IMR-90 (cell line): ENCODE results near the gene CITED4. TPM values are rescaled to one million over a fixed set of nuclear protein-coding genes. Genes with fewer than 3 reads are reported as not detected.

Experiments used
- ATAC-seq: fragments of 200-7000 bp; cut with Tn5 transposase; 2 replicates; pipeline ENCODE4 v1.9.1; 2020; ENCODE audit warnings: low read depth, mild to moderate bottlenecking, moderate library complexity
- BruUV-seq: library from RNA; stranded (reverse); fragments of 400-500 nt; replicated peaks from 2 replicates; lab custom pipeline; 2021; lab: Mats Ljungman, UMichigan
- CTCF ChIA-PET: fragments of 300-600 bp; formaldehyde crosslinking; extraction: SDS; loops from one replicate; lab custom pipeline; 2021; ENCODE audit warnings: antibody characterized with exemption; lab: Yijun Ruan, JAX
- POLR2A ChIA-PET: fragments of 300-600 bp; sonication (Branson Sonifier 250); formaldehyde crosslinking; loops from one replicate; lab custom pipeline; 2022; ENCODE audit warnings: antibody characterized with exemption; ENCODE audit not compliant: unreplicated experiment; lab: Charles Lee
- DNase-seq: peaks from one replicate; pipeline ENCODE4 v3.0.0; 2013
- H2AFZ ChIP-seq: replicated peaks from 2 replicates; pipeline ENCODE3; 2013; ENCODE audit warnings: low read length, mild to moderate bottlenecking; ENCODE audit not compliant: poor library complexity
- H2AK5ac ChIP-seq: 2 replicates; pipeline ENCODE4 v1.6.1; 2013; ENCODE audit warnings: low read depth, low read length, inconsistent platforms
- H2AK9ac ChIP-seq: replicated peaks from 2 replicates; pipeline ENCODE3; 2013; ENCODE audit warnings: mild to moderate bottlenecking, low read depth, low read length, moderate library complexity; ENCODE audit not compliant: poor library complexity
- H2BK120ac ChIP-seq: 2 replicates; pipeline ENCODE4 v1.6.1; 2013; ENCODE audit warnings: low read depth, low read length, inconsistent platforms
- H2BK15ac ChIP-seq: 3 replicates; pipeline ENCODE4 v1.6.1; 2013; ENCODE audit warnings: low read depth, low read length, inconsistent platforms
- H2BK20ac ChIP-seq: 2 replicates; pipeline ENCODE4 v1.6.1; 2013; ENCODE audit warnings: low read depth, mild to moderate bottlenecking, inconsistent platforms, low read length, moderate library complexity
- H2BK5ac ChIP-seq: 2 replicates; pipeline ENCODE4 v1.6.1; 2013; ENCODE audit warnings: mild to moderate bottlenecking, low read depth, low read length, inconsistent platforms; ENCODE audit not compliant: poor library complexity, severe bottlenecking
- H3K14ac ChIP-seq: replicated peaks from 2 replicates; pipeline ENCODE4 v1.6.1; 2013; ENCODE audit warnings: low read depth, low read length, inconsistent platforms
- H3K18ac ChIP-seq: 2 replicates; pipeline ENCODE4 v1.6.1; 2013; ENCODE audit warnings: low read depth, low read length, control low read depth
- H3K23ac ChIP-seq: 2 replicates; pipeline ENCODE4 v1.6.1; 2013; ENCODE audit warnings: low read depth, low read length, inconsistent platforms
- H3K27ac ChIP-seq: 2 replicates; pipeline ENCODE4 v1.5.1; 2013; ENCODE audit warnings: mild to moderate bottlenecking, control low read depth, low read length; ENCODE audit not compliant: insufficient read depth
- H3K27me3 ChIP-seq: 2 replicates; pipeline ENCODE4 v1.6.1; 2013; ENCODE audit warnings: low read length; ENCODE audit not compliant: control insufficient read depth, insufficient read depth
- H3K36me3 ChIP-seq: 2 replicates; pipeline ENCODE4 v1.6.1; 2013; ENCODE audit warnings: low read length, mixed read lengths; ENCODE audit not compliant: control insufficient read depth, insufficient read depth
- H3K4ac ChIP-seq: 2 replicates; pipeline ENCODE4 v1.6.1; 2013; ENCODE audit warnings: low read depth, low read length, inconsistent platforms
- H3K4me1 ChIP-seq: 2 replicates; pipeline ENCODE4 v1.6.1; 2013; ENCODE audit warnings: low read length, mixed read lengths; ENCODE audit not compliant: control insufficient read depth, insufficient read depth
- H3K4me2 ChIP-seq: 2 replicates; pipeline ENCODE4 v1.6.1; 2013; ENCODE audit warnings: low read depth, mild to moderate bottlenecking, control low read depth, low read length, moderate library complexity
- H3K4me3 ChIP-seq: 2 replicates; pipeline ENCODE4 v1.5.1; 2013; ENCODE audit warnings: low read depth, mild to moderate bottlenecking, control low read depth, low read length, moderate library complexity; ENCODE audit not compliant: insufficient read depth
- H3K56ac ChIP-seq: 2 replicates; pipeline ENCODE4 v1.6.1; 2013; ENCODE audit warnings: low read length, inconsistent platforms; ENCODE audit not compliant: insufficient read depth; ENCODE audit errors: extremely low read depth
- H3K79me1 ChIP-seq, 2 experiments: 2 replicates each; pipeline ENCODE4 v1.6.1; 2013; ENCODE audit warnings: low read length in 2 of 2, inconsistent platforms in 1 of 2, low read depth in 1 of 2
- H3K9ac ChIP-seq: 2 replicates; pipeline ENCODE4 v1.6.1; 2013; ENCODE audit warnings: low read depth, low read length, control low read depth
- H3K9me1 ChIP-seq: 2 replicates; pipeline ENCODE4 v1.6.1; 2013; ENCODE audit warnings: low read length, inconsistent platforms; ENCODE audit not compliant: insufficient read depth
- H3K9me3 ChIP-seq: 2 replicates; pipeline ENCODE4 v1.6.1; 2013; ENCODE audit warnings: low read length; ENCODE audit not compliant: control insufficient read depth, insufficient read depth
- H4K20me1 ChIP-seq: 2 replicates; pipeline ENCODE4 v1.6.1; 2013; ENCODE audit warnings: low read length, inconsistent platforms; ENCODE audit not compliant: insufficient read depth
- H4K5ac ChIP-seq: 2 replicates; pipeline ENCODE4 v1.6.1; 2013; ENCODE audit warnings: mild to moderate bottlenecking, low read depth, low read length, control low read depth
- H4K8ac ChIP-seq, 2 experiments: 2 replicates each; pipeline ENCODE4 v1.6.1; 2013; ENCODE audit warnings: low read depth in 2 of 2, low read length in 2 of 2, control low read depth in 1 of 2, inconsistent platforms in 1 of 2
- H4K91ac ChIP-seq: 2 replicates; pipeline ENCODE4 v1.6.1; 2013; ENCODE audit warnings: low read depth, low read length, inconsistent platforms; ENCODE audit not compliant: insufficient read depth
- BHLHE40 ChIP-seq: fragments of 150-350 bp; IDR thresholded peaks from 2 replicates; pipeline ENCODE4 v1.6.1; 2016; ENCODE audit warnings: mild to moderate bottlenecking, low read depth, low read length
- CEBPB ChIP-seq: IDR thresholded peaks from 2 replicates; pipeline ENCODE4 v1.6.1; 2012; ENCODE audit warnings: low read depth, low read length, improper control_type of control experiment
- CHD1 ChIP-seq: IDR thresholded peaks from 2 replicates; pipeline ENCODE4 v1.6.1; 2012; ENCODE audit warnings: low read depth, low read length, improper control_type of control experiment
- MAFK ChIP-seq: IDR thresholded peaks from 2 replicates; pipeline ENCODE4 v1.6.1; 2012; ENCODE audit warnings: low read depth, low read length, improper control_type of control experiment
- MAZ ChIP-seq: IDR thresholded peaks from 2 replicates; pipeline ENCODE4 v1.6.1; 2012; ENCODE audit warnings: low read depth, mild to moderate bottlenecking, low read length, improper control_type of control experiment, moderate library complexity, borderline replicate concordance
- MXI1 ChIP-seq: IDR thresholded peaks from 2 replicates; pipeline ENCODE4 v1.6.1; 2012; ENCODE audit warnings: low read depth, mild to moderate bottlenecking, low read length, moderate library complexity, borderline replicate concordance
- RAD21 ChIP-seq: IDR thresholded peaks from 2 replicates; pipeline ENCODE4 v1.6.1; 2012; ENCODE audit warnings: low read length, improper control_type of control experiment
- WGBS, 2 experiments: methylation state at CpG; one replicate each; pipeline versions ENCODE4 v1.1.5 to v1.1.7; 2013; ENCODE audit warnings: missing lambda C conversion rate in 2 of 2; ENCODE audit not compliant: insufficient read length in 1 of 2; ENCODE audit errors: extremely low coverage in 2 of 2; 5-methylcytosine and 5-hydroxymethylcytosine counted together
- dilution Hi-C: fragments of 300-500 bp; cut with HindIII; formaldehyde crosslinking; loops from one replicate; pipeline ENCODE4 v1.14.3; 2018; ENCODE audit warnings: low sequenced_read_pairs; ENCODE audit not compliant: unreplicated experiment
- in situ Hi-C: fragments of 300-500 bp; cut with MboI; formaldehyde crosslinking; loops from 3 replicates; pipeline ENCODE4 v1.14.3; 2019; ENCODE audit warnings: low sequenced_read_pairs, inconsistent platforms, mixed read lengths
- intact Hi-C: fragments of 100-400 bp; cut with micrococcal nuclease; formaldehyde crosslinking; loops from 2 replicates; pipeline ENCODE4 v1.10.0; 2022
- polyA plus RNA-seq, 3 experiments: library from polyadenylated mRNA; depleted of rRNA; stranded (reverse); fragments of >200 nt; gene quantifications; 2 replicates each; pipeline ENCODE4 v1.2.3, GENCODE V29; 2012; ENCODE audit warnings: low replicate concordance in 1 of 3
- total RNA-seq: library from RNA; depleted of rRNA; stranded (reverse); fragments of >200 nt; gene quantifications from 2 replicates; pipeline ENCODE4 v1.2.3, GENCODE V29; 2012

The CITED4 gene
- total and polyA plus RNA-seq, 2 of the 4 experiments (the other 2 are of a cell fraction), result under 0.01 to 1.6 TPM

- H2BK5ac ChIP-seq, result no peak overlapping the region
- no peak overlapping the region for H3K9ac ChIP-seq
- DNase-seq (no peak), ATAC-seq (no peak)
- no peaks in the 10 kb centered on the region for H3K36me3 ChIP-seq
- no peaks in the 10 kb centered on the region for H3K79me1 ChIP-seq
- H3K18ac ChIP-seq, result no peak overlapping the region
- no peak overlapping the region for H2AK5ac ChIP-seq
- 71% methylated on average over 1 of the region's 2 CpGs; no CpG with 5 or more reads in 1 of the 2 experiments for WGBS, 2 experiments
- no peak overlapping the region for H3K23ac ChIP-seq
- no peak overlapping the region for H4K8ac ChIP-seq
- CTCF ChIA-PET, result interaction anchor here (1.4 kb wide), 1 partner anchor 91 kb away, joined by 4 read pairs; no protein-coding TSS in a partner anchor
- no peak overlapping the region for H3K27ac ChIP-seq
- BruUV-seq, result no TSS peak
- H3K4me2 ChIP-seq, result no peak overlapping the region
- no peak overlapping the region for H4K5ac ChIP-seq
- no peak overlapping the region for H2BK20ac ChIP-seq
- H4K20me1 ChIP-seq, result no peaks in the 10 kb centered on the region
- no peaks in the 10 kb centered on the region for H3K9me3 ChIP-seq
- H4K91ac ChIP-seq, result no peak overlapping the region
- in situ Hi-C loops (no loop called here), dilution Hi-C loops (no loop called here), intact Hi-C loops (no loop called here)
- no peak overlapping the region for H3K4ac ChIP-seq
- no peak overlapping the region for H3K56ac ChIP-seq
- no peak overlapping the region for H2AFZ ChIP-seq
- TF ChIP-seq CEBPB (no peak), BHLHE40 (no peak), MAZ (no peak), MAFK (no peak), MXI1 (no peak), CHD1 (no peak), RAD21 (no peak)
- no peak overlapping the region for H3K14ac ChIP-seq
- POLR2A ChIA-PET, result no interaction called here
- no peak overlapping the region for H3K4me3 ChIP-seq
- peaks cover 18% of the 10 kb centered on the region; the same call in 1 of the 2 replicates for H3K27me3 ChIP-seq
- 0 out of 2 replicates have a peak, but pooled peaks cover 5% of the 10 kb centered on the region for H3K4me1 ChIP-seq
- H2BK120ac ChIP-seq, result no peak overlapping the region
- H3K9me1 ChIP-seq, result no peaks in the 10 kb centered on the region; the same call in 1 of the 2 replicates
- no peak overlapping the region for H2AK9ac ChIP-seq
- H2BK15ac ChIP-seq, result no peak overlapping the region
These were observed 4.4 kb downstream of the CITED4 start for GRCh38 chr1:40857737-40858136.
